IMR-90 (cell line): ENCODE data around the gene PRR5. TPM values are rescaled to one million over a fixed set of nuclear protein-coding genes. Genes with fewer than 3 reads are reported as not detected.

Source experiments
- ATAC-seq: fragments of 200-7000 bp; cut with Tn5 transposase; 2 replicates; pipeline ENCODE4 v1.9.1; 2020; ENCODE audit warnings: low read depth, mild to moderate bottlenecking, moderate library complexity
- BruUV-seq: library from RNA; stranded (reverse); fragments of 400-500 nt; replicated peaks from 2 replicates; lab custom pipeline; 2021; lab: Mats Ljungman, UMichigan
- CTCF ChIA-PET: fragments of 300-600 bp; formaldehyde crosslinking; extraction: SDS; loops from one replicate; lab custom pipeline; 2021; ENCODE audit warnings: antibody characterized with exemption; lab: Yijun Ruan, JAX
- POLR2A ChIA-PET: fragments of 300-600 bp; sonication (Branson Sonifier 250); formaldehyde crosslinking; loops from one replicate; lab custom pipeline; 2022; ENCODE audit warnings: antibody characterized with exemption; ENCODE audit not compliant: unreplicated experiment; lab: Charles Lee
- DNase-seq: peaks from one replicate; pipeline ENCODE4 v3.0.0; 2013
- H2AFZ ChIP-seq: replicated peaks from 2 replicates; pipeline ENCODE3; 2013; ENCODE audit warnings: low read length, mild to moderate bottlenecking; ENCODE audit not compliant: poor library complexity
- H2AK5ac ChIP-seq: 2 replicates; pipeline ENCODE4 v1.6.1; 2013; ENCODE audit warnings: low read depth, low read length, inconsistent platforms
- H2AK9ac ChIP-seq: replicated peaks from 2 replicates; pipeline ENCODE3; 2013; ENCODE audit warnings: mild to moderate bottlenecking, low read depth, low read length, moderate library complexity; ENCODE audit not compliant: poor library complexity
- H2BK120ac ChIP-seq: 2 replicates; pipeline ENCODE4 v1.6.1; 2013; ENCODE audit warnings: low read depth, low read length, inconsistent platforms
- H2BK15ac ChIP-seq: 3 replicates; pipeline ENCODE4 v1.6.1; 2013; ENCODE audit warnings: low read depth, low read length, inconsistent platforms
- H2BK20ac ChIP-seq: 2 replicates; pipeline ENCODE4 v1.6.1; 2013; ENCODE audit warnings: low read depth, mild to moderate bottlenecking, inconsistent platforms, low read length, moderate library complexity
- H2BK5ac ChIP-seq: 2 replicates; pipeline ENCODE4 v1.6.1; 2013; ENCODE audit warnings: mild to moderate bottlenecking, low read depth, low read length, inconsistent platforms; ENCODE audit not compliant: poor library complexity, severe bottlenecking
- H3K14ac ChIP-seq: replicated peaks from 2 replicates; pipeline ENCODE4 v1.6.1; 2013; ENCODE audit warnings: low read depth, low read length, inconsistent platforms
- H3K18ac ChIP-seq: 2 replicates; pipeline ENCODE4 v1.6.1; 2013; ENCODE audit warnings: low read depth, low read length, control low read depth
- H3K23ac ChIP-seq: 2 replicates; pipeline ENCODE4 v1.6.1; 2013; ENCODE audit warnings: low read depth, low read length, inconsistent platforms
- H3K27ac ChIP-seq: 2 replicates; pipeline ENCODE4 v1.5.1; 2013; ENCODE audit warnings: mild to moderate bottlenecking, control low read depth, low read length; ENCODE audit not compliant: insufficient read depth
- H3K27me3 ChIP-seq: 2 replicates; pipeline ENCODE4 v1.6.1; 2013; ENCODE audit warnings: low read length; ENCODE audit not compliant: control insufficient read depth, insufficient read depth
- H3K36me3 ChIP-seq: 2 replicates; pipeline ENCODE4 v1.6.1; 2013; ENCODE audit warnings: low read length, mixed read lengths; ENCODE audit not compliant: control insufficient read depth, insufficient read depth
- H3K4ac ChIP-seq: 2 replicates; pipeline ENCODE4 v1.6.1; 2013; ENCODE audit warnings: low read depth, low read length, inconsistent platforms
- H3K4me1 ChIP-seq: 2 replicates; pipeline ENCODE4 v1.6.1; 2013; ENCODE audit warnings: low read length, mixed read lengths; ENCODE audit not compliant: control insufficient read depth, insufficient read depth
- H3K4me2 ChIP-seq: 2 replicates; pipeline ENCODE4 v1.6.1; 2013; ENCODE audit warnings: low read depth, mild to moderate bottlenecking, control low read depth, low read length, moderate library complexity
- H3K4me3 ChIP-seq: 2 replicates; pipeline ENCODE4 v1.5.1; 2013; ENCODE audit warnings: low read depth, mild to moderate bottlenecking, control low read depth, low read length, moderate library complexity; ENCODE audit not compliant: insufficient read depth
- H3K56ac ChIP-seq: 2 replicates; pipeline ENCODE4 v1.6.1; 2013; ENCODE audit warnings: low read length, inconsistent platforms; ENCODE audit not compliant: insufficient read depth; ENCODE audit errors: extremely low read depth
- H3K79me1 ChIP-seq, 2 experiments: 2 replicates each; pipeline ENCODE4 v1.6.1; 2013; ENCODE audit warnings: low read length in 2 of 2, inconsistent platforms in 1 of 2, low read depth in 1 of 2
- H3K9ac ChIP-seq: 2 replicates; pipeline ENCODE4 v1.6.1; 2013; ENCODE audit warnings: low read depth, low read length, control low read depth
- H3K9me1 ChIP-seq: 2 replicates; pipeline ENCODE4 v1.6.1; 2013; ENCODE audit warnings: low read length, inconsistent platforms; ENCODE audit not compliant: insufficient read depth
- H3K9me3 ChIP-seq: 2 replicates; pipeline ENCODE4 v1.6.1; 2013; ENCODE audit warnings: low read length; ENCODE audit not compliant: control insufficient read depth, insufficient read depth
- H4K20me1 ChIP-seq: 2 replicates; pipeline ENCODE4 v1.6.1; 2013; ENCODE audit warnings: low read length, inconsistent platforms; ENCODE audit not compliant: insufficient read depth
- H4K5ac ChIP-seq: 2 replicates; pipeline ENCODE4 v1.6.1; 2013; ENCODE audit warnings: mild to moderate bottlenecking, low read depth, low read length, control low read depth
- H4K8ac ChIP-seq, 2 experiments: 2 replicates each; pipeline ENCODE4 v1.6.1; 2013; ENCODE audit warnings: low read depth in 2 of 2, low read length in 2 of 2, control low read depth in 1 of 2, inconsistent platforms in 1 of 2
- H4K91ac ChIP-seq: 2 replicates; pipeline ENCODE4 v1.6.1; 2013; ENCODE audit warnings: low read depth, low read length, inconsistent platforms; ENCODE audit not compliant: insufficient read depth
- BHLHE40 ChIP-seq: fragments of 150-350 bp; IDR thresholded peaks from 2 replicates; pipeline ENCODE4 v1.6.1; 2016; ENCODE audit warnings: mild to moderate bottlenecking, low read depth, low read length
- CEBPB ChIP-seq: IDR thresholded peaks from 2 replicates; pipeline ENCODE4 v1.6.1; 2012; ENCODE audit warnings: low read depth, low read length, improper control_type of control experiment
- CHD1 ChIP-seq: IDR thresholded peaks from 2 replicates; pipeline ENCODE4 v1.6.1; 2012; ENCODE audit warnings: low read depth, low read length, improper control_type of control experiment
- ELK1 ChIP-seq: fragments of 150-350 bp; IDR thresholded peaks from 2 replicates; pipeline ENCODE4 v1.6.1; 2016; ENCODE audit warnings: low read depth, mild to moderate bottlenecking, low read length, moderate library complexity, borderline replicate concordance
- FOS ChIP-seq: fragments of 150-350 bp; IDR thresholded peaks from 2 replicates; pipeline ENCODE4 v1.6.1; 2016; ENCODE audit warnings: low read depth, low read length
- MAZ ChIP-seq: IDR thresholded peaks from 2 replicates; pipeline ENCODE4 v1.6.1; 2012; ENCODE audit warnings: low read depth, mild to moderate bottlenecking, low read length, improper control_type of control experiment, moderate library complexity, borderline replicate concordance
- MXI1 ChIP-seq: IDR thresholded peaks from 2 replicates; pipeline ENCODE4 v1.6.1; 2012; ENCODE audit warnings: low read depth, mild to moderate bottlenecking, low read length, moderate library complexity, borderline replicate concordance
- NFE2L2 ChIP-seq: fragments of 150-350 bp; IDR thresholded peaks from 2 replicates; pipeline ENCODE4 v1.6.1; 2016; ENCODE audit warnings: low read depth, mild to moderate bottlenecking, low read length
- POLR2A ChIP-seq: IDR thresholded peaks from 2 replicates; pipeline ENCODE4 v1.6.1; 2012; ENCODE audit warnings: mild to moderate bottlenecking, low read depth, low read length
- RAD21 ChIP-seq: IDR thresholded peaks from 2 replicates; pipeline ENCODE4 v1.6.1; 2012; ENCODE audit warnings: low read length, improper control_type of control experiment
- RCOR1 ChIP-seq: IDR thresholded peaks from 2 replicates; pipeline ENCODE4 v1.6.1; 2012; ENCODE audit warnings: mild to moderate bottlenecking, low read length, improper control_type of control experiment; ENCODE audit not compliant: insufficient replicate concordance
- RFX5 ChIP-seq: IDR thresholded peaks from 2 replicates; pipeline ENCODE4 v1.8.0; 2012; ENCODE audit warnings: low read depth, mild to moderate bottlenecking, low read length, moderate library complexity
- SMC3 ChIP-seq: fragments of 150-350 bp; IDR thresholded peaks from 2 replicates; pipeline ENCODE4 v1.6.1; 2016; ENCODE audit warnings: low read depth, mild to moderate bottlenecking, antibody characterized with exemption, low read length, moderate library complexity
- USF2 ChIP-seq: fragments of 150-350 bp; IDR thresholded peaks from 2 replicates; pipeline ENCODE4 v1.6.1; 2017; ENCODE audit warnings: mild to moderate bottlenecking, antibody characterized with exemption, low read length, low read depth
- WGBS, 2 experiments: methylation state at CpG; one replicate each; pipeline versions ENCODE4 v1.1.5 to v1.1.7; 2013; ENCODE audit warnings: missing lambda C conversion rate in 2 of 2; ENCODE audit not compliant: insufficient read length in 1 of 2; ENCODE audit errors: extremely low coverage in 2 of 2; 5-methylcytosine and 5-hydroxymethylcytosine counted together
- dilution Hi-C: fragments of 300-500 bp; cut with HindIII; formaldehyde crosslinking; loops from one replicate; pipeline ENCODE4 v1.14.3; 2018; ENCODE audit warnings: low sequenced_read_pairs; ENCODE audit not compliant: unreplicated experiment
- in situ Hi-C: fragments of 300-500 bp; cut with MboI; formaldehyde crosslinking; loops from 3 replicates; pipeline ENCODE4 v1.14.3; 2019; ENCODE audit warnings: low sequenced_read_pairs, inconsistent platforms, mixed read lengths
- intact Hi-C: fragments of 100-400 bp; cut with micrococcal nuclease; formaldehyde crosslinking; loops from 2 replicates; pipeline ENCODE4 v1.10.0; 2022
- polyA plus RNA-seq, 3 experiments: library from polyadenylated mRNA; depleted of rRNA; stranded (reverse); fragments of >200 nt; gene quantifications; 2 replicates each; pipeline ENCODE4 v1.2.3, GENCODE V29; 2012; ENCODE audit warnings: low replicate concordance in 1 of 3
- total RNA-seq: library from RNA; depleted of rRNA; stranded (reverse); fragments of >200 nt; gene quantifications from 2 replicates; pipeline ENCODE4 v1.2.3, GENCODE V29; 2012
- TF ChIP-seq, protein P1 (sequence below): conservative IDR thresholded peaks from 2 replicates; pipeline ENCODE4 v1.5.1; 2012; ENCODE audit warnings: mild to moderate bottlenecking, low read depth, low read length, improper control_type of control experiment

PRR5 gene
- total and polyA plus RNA-seq, 2 of the 4 experiments (the other 2 are of a cell fraction): 8.1 to 24.3 TPM

- in situ Hi-C loops: no loop called here
- H3K18ac ChIP-seq: no peak overlapping the region; the same call in 1 of the 2 replicates
- H3K9ac ChIP-seq: no peak overlapping the region
- intact Hi-C loops: no loop called here
- DNase-seq: no peak
- no peak overlapping the region for H3K14ac ChIP-seq
- H3K9me1 ChIP-seq: 0 out of 2 replicates have a peak, but pooled peaks cover 5% of the 10 kb centered on the region
- H2AFZ ChIP-seq: peak overlapping the region; percentile 61
- dilution Hi-C loops: no loop called here
- TF ChIP-seq USF2 (no peak), POLR2A (no peak), CHD1 (no peak), MXI1 (no peak), SMC3 (no peak), CEBPB (no peak), MAZ (no peak), RAD21 (no peak), RCOR1 (no peak), FOS (no peak), RFX5 (no peak), ELK1 (no peak), NFE2L2 (no peak), BHLHE40 (no peak)
- TF ChIP-seq, protein P1, sequence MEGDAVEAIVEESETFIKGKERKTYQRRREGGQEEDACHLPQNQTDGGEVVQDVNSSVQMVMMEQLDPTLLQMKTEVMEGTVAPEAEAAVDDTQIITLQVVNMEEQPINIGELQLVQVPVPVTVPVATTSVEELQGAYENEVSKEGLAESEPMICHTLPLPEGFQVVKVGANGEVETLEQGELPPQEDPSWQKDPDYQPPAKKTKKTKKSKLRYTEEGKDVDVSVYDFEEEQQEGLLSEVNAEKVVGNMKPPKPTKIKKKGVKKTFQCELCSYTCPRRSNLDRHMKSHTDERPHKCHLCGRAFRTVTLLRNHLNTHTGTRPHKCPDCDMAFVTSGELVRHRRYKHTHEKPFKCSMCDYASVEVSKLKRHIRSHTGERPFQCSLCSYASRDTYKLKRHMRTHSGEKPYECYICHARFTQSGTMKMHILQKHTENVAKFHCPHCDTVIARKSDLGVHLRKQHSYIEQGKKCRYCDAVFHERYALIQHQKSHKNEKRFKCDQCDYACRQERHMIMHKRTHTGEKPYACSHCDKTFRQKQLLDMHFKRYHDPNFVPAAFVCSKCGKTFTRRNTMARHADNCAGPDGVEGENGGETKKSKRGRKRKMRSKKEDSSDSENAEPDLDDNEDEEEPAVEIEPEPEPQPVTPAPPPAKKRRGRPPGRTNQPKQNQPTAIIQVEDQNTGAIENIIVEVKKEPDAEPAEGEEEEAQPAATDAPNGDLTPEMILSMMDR: no peak
- no peak overlapping the region for H2BK5ac ChIP-seq
- no TSS peak for BruUV-seq
- peaks cover 14% of the 10 kb centered on the region for H4K20me1 ChIP-seq
- ChIA-PET POLR2A (no interaction called here), CTCF (no interaction called here)
- no peak overlapping the region for H3K56ac ChIP-seq
- no peak overlapping the region for H2BK15ac ChIP-seq
- no peaks in the 10 kb centered on the region for H3K36me3 ChIP-seq
- no peaks in the 10 kb centered on the region for H3K27me3 ChIP-seq
- no peak overlapping the region for H2AK5ac ChIP-seq
- no peak overlapping the region; the same call in 1 of the 2 replicates for H2BK20ac ChIP-seq
- peak overlapping the region; percentile 69; the same call in 1 of the 2 replicates for H3K4ac ChIP-seq
- H3K4me3 ChIP-seq: no peak overlapping the region
- H3K27ac ChIP-seq: no peak overlapping the region
- peaks cover 3 to 22% of the 10 kb centered on the region in 2 experiments; a peak in 2 of 4 replicates for H3K79me1 ChIP-seq
- H4K8ac ChIP-seq: no peak overlapping the region
- H3K4me2 ChIP-seq: no peak overlapping the region; the same call in 1 of the 2 replicates
- H3K4me1 ChIP-seq: peaks cover 10% of the 10 kb centered on the region; the same call in 1 of the 2 replicates
- peak overlapping the region; percentile 45 for H2AK9ac ChIP-seq
- H3K23ac ChIP-seq: no peak overlapping the region
- H3K9me3 ChIP-seq: no peaks in the 10 kb centered on the region
- no peak overlapping the region; the same call in 1 of the 2 replicates for H4K91ac ChIP-seq
- ATAC-seq: no peak
- H2BK120ac ChIP-seq: no peak overlapping the region; the same call in 1 of the 2 replicates
- 79% methylated on average over 3 of the region's 10 CpGs; no CpG with 5 or more reads in 1 of the 2 experiments for WGBS, 2 experiments
- no peak overlapping the region for H4K5ac ChIP-seq
Observed at GRCh38 chr22:44677353-44677840, 24.6 kb upstream of the PRR5 start.
